ENCODE data around the gene CEP295NL.
"Not testable (repeated sequence)": the region's sequence is repeated elsewhere in the genome, so short reads cannot be mapped to it uniquely, and the experiment has no call there.

CEP295NL gene

DNA sequence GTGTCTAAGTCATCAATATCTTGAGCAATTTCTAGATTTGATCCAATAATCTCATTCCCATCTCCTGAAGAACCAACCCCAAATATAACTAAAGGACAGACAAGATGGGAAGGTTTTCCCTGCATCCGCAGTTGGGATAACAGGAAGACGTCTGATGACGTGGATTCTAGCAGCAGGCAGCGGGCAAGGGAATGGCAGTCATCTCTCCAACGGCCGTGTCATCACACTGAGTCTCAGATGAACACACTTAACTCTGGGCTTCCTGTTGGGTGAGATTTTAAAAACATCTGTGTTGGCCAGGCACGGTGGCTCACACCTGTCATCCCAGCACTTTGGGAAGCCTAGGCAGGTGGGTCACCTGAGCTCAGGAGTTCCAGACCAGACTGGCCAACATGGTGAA lies 43.1 kb upstream of the CEP295NL start:
- H3K4me3 ChIP-seq (ENCODE audit: low read depth, low read length) = no peak overlapping the region
- TF ChIP-seq, protein P1, sequence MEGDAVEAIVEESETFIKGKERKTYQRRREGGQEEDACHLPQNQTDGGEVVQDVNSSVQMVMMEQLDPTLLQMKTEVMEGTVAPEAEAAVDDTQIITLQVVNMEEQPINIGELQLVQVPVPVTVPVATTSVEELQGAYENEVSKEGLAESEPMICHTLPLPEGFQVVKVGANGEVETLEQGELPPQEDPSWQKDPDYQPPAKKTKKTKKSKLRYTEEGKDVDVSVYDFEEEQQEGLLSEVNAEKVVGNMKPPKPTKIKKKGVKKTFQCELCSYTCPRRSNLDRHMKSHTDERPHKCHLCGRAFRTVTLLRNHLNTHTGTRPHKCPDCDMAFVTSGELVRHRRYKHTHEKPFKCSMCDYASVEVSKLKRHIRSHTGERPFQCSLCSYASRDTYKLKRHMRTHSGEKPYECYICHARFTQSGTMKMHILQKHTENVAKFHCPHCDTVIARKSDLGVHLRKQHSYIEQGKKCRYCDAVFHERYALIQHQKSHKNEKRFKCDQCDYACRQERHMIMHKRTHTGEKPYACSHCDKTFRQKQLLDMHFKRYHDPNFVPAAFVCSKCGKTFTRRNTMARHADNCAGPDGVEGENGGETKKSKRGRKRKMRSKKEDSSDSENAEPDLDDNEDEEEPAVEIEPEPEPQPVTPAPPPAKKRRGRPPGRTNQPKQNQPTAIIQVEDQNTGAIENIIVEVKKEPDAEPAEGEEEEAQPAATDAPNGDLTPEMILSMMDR (IDR thresholded peaks at IDR 0.05; ENCODE audit: low read depth, low read length) = no peak

DNA sequence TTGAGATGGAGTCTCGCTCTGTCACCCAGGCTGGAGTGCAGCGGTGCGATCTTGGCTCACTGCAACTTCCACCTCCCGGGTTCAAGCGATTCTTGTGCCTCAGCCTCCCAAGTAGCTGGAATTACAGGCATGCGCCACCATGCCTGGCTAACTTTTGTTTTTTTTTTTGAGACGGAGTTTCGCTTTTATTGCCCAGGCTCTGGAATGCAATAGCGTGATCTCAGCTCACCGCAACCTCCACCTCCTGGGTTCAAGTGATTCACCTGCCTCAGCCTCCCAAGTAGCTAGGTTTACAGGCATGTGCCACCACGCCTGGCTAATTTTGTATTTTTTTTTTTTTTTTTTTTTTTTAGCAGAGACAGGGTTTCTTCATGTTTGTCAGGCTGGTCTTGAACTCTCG lies 42.5 kb upstream of the CEP295NL start:
- H3K4me3 ChIP-seq (ENCODE audit: low read depth, low read length) = not testable (repeated sequence)

- TF ChIP-seq, protein P1 (IDR thresholded peaks at IDR 0.05; ENCODE audit: low read depth, low read length) = no peak
- H3K4me3 ChIP-seq (ENCODE audit: low read depth, low read length) = no peak overlapping the region
Observed at GRCh38 chr17:78944956-78945355, 42.0 kb upstream of the CEP295NL start.

DNA sequence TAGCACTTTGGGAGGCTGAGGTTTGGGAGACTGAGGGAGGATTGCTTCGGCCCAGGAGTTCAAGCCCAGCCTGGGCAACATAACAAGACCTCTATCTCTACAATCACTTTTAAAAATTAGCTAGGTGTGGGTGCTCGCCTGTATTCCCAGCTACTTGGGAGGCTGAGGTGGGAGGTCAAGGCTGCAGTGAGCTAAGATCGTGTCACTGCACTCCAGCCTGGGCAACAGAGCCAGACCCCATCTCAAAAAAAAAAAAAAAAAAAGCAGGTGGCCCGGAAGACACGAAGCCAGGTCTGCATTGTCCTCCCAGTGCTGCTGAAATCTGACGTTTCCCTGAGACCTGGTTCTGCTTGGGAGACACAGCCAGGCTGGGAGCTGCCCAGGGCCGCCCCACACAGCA lies 41.0 kb upstream of the CEP295NL start:
- TF ChIP-seq, protein P1 (IDR thresholded peaks at IDR 0.05; ENCODE audit: low read depth, low read length) = no peak
- H3K4me3 ChIP-seq (ENCODE audit: low read depth, low read length) = no peak overlapping the region

- TF ChIP-seq, protein P1 (IDR thresholded peaks at IDR 0.05; ENCODE audit: low read depth, low read length) = no peak
- no peak overlapping the region for H3K4me3 ChIP-seq (ENCODE audit: low read depth, low read length)
Observed at GRCh38 chr17:78940708-78941107, 37.7 kb upstream of the CEP295NL start.

DNA sequence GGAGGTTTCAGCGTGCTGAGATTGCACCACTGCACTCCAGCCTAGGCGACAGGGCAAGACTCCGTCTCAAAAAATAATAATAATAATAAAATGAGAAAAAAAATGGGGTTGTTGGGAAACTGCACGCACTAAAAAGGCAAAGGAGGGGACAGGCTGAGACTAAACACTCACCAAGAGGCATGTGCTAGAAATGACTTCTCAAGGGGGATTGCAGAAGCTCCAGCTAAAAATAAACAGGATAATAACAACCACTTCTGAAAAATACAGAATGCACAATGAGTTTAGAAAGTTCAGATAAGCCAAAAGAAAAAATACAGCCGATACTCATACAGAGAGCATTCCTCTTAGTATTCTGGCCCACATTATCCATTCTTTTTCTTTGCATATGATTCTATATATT lies 37.3 kb upstream of the CEP295NL start:
- no peak overlapping the region for H3K4me3 ChIP-seq (ENCODE audit: low read depth, low read length)
- TF ChIP-seq, protein P1 (IDR thresholded peaks at IDR 0.05; ENCODE audit: low read depth, low read length) = no peak

DNA sequence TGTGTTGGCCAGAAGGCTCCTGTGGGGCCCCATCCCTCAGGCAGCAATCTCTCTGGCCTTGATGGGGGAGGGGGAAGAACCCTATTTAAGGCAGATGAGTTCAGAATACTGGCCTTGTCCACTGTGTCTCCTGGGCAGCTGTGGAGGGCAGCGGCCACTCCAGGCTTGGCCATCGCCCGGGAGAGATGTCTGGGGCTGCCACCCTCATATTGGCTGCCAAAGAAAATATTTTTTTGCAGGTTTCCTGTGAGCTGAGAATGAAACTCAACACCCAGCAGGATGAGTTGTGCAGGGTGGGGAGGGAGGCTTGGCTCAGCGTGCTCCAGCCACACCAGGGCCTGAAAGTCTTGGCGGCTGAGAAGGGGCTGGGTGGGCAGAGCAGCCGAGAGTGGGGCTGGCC lies 36.6 kb upstream of the CEP295NL start:
- no peak overlapping the region for H3K4me3 ChIP-seq (ENCODE audit: low read depth, low read length)
- TF ChIP-seq, protein P1 (IDR thresholded peaks at IDR 0.05; ENCODE audit: low read depth, low read length) = no peak

DNA sequence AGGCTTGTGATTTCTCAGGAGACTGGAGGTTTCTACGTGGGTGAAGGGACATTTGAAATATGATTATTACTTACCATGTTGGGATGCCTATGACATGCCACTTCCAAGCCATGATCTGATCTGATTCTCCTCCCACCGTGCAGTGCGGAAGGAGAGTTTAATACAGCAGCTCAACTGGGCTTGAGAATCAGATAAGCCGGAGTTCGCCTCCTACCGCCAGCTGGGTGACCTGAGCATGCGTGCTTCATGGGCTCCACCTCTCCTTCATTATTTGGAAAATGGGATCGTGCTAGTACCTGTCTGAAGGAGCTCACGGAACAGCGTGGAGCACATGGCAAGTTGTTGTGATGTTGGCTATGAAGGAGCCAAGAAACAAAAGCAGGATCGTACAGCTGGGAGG lies 34.6 kb upstream of the CEP295NL start:
- TF ChIP-seq, protein P1 (IDR thresholded peaks at IDR 0.05; ENCODE audit: low read depth, low read length) = no peak
- no peak overlapping the region for H3K4me3 ChIP-seq (ENCODE audit: low read depth, low read length)
